HepG2 (cell line): ENCODE results near the gene PDE3B.

ENCODE experiments used
- BRCA1 ChIP-seq: sonication (generic); formaldehyde crosslinking; IDR thresholded peaks from 2 replicates; pipeline ENCODE4 v1.4.0; 2020; ENCODE audit warnings: missing genetic modification reagents
- FOSL2 ChIP-seq: sonication (generic); formaldehyde crosslinking; IDR thresholded peaks from 2 replicates; pipeline ENCODE4 v1.4.0; 2020; ENCODE audit warnings: missing genetic modification reagents
- FOXJ3 ChIP-seq: sonication (generic); formaldehyde crosslinking; IDR thresholded peaks from 2 replicates; pipeline ENCODE4 v1.4.0; 2020; ENCODE audit warnings: missing genetic modification reagents, mild to moderate bottlenecking, borderline replicate concordance
- FOXK2 ChIP-seq: fragments of 450-650 bp; IDR thresholded peaks from 2 replicates; pipeline ENCODE4 v1.6.1; 2016
- FOXM1 ChIP-seq: sonication (generic); formaldehyde crosslinking; IDR thresholded peaks from 2 replicates; pipeline ENCODE4 v1.5.0; 2020; ENCODE audit warnings: missing genetic modification reagents
- GATAD1 ChIP-seq: IDR thresholded peaks from 2 replicates; pipeline ENCODE4 v1.6.1; 2016; ENCODE audit warnings: missing genetic modification reagents, missing compliant biosample characterization
- POLR2AphosphoS5 ChIP-seq: IDR thresholded peaks from 2 replicates; pipeline ENCODE4 v1.6.1; 2012; ENCODE audit warnings: low read depth, low read length
- TF ChIP-seq, protein P1 (sequence below): sonication (generic); formaldehyde crosslinking; conservative IDR thresholded peaks from 2 replicates; pipeline ENCODE4 v1.8.1; 2023; ENCODE audit warnings: missing genetic modification reagents
- TF ChIP-seq, protein P2 (sequence below): sonication (generic); formaldehyde crosslinking; IDR thresholded peaks from 2 replicates; pipeline ENCODE4 v1.4.0; 2020; ENCODE audit warnings: missing genetic modification reagents
- TF ChIP-seq, protein P3 (sequence below): sonication (generic); formaldehyde crosslinking; IDR thresholded peaks from 2 replicates; pipeline ENCODE4 v1.5.0; 2020; ENCODE audit warnings: mild to moderate bottlenecking, missing genetic modification reagents, moderate library complexity
- TF ChIP-seq, protein P4 (sequence below): sonication (generic); formaldehyde crosslinking; IDR thresholded peaks from 2 replicates; pipeline ENCODE4 v1.5.0; 2020; ENCODE audit warnings: mild to moderate bottlenecking, missing genetic modification reagents

DNA sequence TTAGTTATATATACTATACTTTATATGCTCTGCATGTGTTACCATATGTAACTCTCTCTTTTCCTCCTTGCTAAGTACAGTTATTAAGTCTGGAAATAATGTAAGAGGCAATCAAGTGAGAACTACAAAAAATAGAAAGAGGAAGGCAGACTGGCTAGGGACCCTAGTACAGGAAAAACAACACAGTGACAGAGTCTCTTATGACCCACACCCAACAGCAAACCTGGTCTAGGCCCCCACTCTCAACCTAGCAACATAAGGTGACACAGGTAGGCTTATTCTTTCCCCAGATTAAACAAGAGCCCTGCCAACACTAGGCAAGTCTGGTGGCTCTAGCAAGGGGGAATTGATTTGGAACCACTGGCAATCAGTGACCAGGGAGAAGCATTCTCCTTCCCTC, 132.3 kb downstream of the PDE3B start:
- TF ChIP-seq FOXK2: no peak
- TF ChIP-seq BRCA1: no peak
- no peak for TF ChIP-seq FOXM1 (CRISPR knock-in tag)
- TF ChIP-seq, protein P1, sequence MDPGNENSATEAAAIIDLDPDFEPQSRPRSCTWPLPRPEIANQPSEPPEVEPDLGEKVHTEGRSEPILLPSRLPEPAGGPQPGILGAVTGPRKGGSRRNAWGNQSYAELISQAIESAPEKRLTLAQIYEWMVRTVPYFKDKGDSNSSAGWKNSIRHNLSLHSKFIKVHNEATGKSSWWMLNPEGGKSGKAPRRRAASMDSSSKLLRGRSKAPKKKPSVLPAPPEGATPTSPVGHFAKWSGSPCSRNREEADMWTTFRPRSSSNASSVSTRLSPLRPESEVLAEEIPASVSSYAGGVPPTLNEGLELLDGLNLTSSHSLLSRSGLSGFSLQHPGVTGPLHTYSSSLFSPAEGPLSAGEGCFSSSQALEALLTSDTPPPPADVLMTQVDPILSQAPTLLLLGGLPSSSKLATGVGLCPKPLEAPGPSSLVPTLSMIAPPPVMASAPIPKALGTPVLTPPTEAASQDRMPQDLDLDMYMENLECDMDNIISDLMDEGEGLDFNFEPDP (CRISPR knock-in tag): no peak
- no peak for TF ChIP-seq POLR2AphosphoS5
- TF ChIP-seq, protein P2, sequence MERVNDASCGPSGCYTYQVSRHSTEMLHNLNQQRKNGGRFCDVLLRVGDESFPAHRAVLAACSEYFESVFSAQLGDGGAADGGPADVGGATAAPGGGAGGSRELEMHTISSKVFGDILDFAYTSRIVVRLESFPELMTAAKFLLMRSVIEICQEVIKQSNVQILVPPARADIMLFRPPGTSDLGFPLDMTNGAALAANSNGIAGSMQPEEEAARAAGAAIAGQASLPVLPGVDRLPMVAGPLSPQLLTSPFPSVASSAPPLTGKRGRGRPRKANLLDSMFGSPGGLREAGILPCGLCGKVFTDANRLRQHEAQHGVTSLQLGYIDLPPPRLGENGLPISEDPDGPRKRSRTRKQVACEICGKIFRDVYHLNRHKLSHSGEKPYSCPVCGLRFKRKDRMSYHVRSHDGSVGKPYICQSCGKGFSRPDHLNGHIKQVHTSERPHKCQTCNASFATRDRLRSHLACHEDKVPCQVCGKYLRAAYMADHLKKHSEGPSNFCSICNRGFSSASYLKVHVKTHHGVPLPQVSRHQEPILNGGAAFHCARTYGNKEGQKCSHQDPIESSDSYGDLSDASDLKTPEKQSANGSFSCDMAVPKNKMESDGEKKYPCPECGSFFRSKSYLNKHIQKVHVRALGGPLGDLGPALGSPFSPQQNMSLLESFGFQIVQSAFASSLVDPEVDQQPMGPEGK (CRISPR knock-in tag): no peak
- no peak for TF ChIP-seq FOXJ3 (CRISPR knock-in tag)
- TF ChIP-seq, protein P3, sequence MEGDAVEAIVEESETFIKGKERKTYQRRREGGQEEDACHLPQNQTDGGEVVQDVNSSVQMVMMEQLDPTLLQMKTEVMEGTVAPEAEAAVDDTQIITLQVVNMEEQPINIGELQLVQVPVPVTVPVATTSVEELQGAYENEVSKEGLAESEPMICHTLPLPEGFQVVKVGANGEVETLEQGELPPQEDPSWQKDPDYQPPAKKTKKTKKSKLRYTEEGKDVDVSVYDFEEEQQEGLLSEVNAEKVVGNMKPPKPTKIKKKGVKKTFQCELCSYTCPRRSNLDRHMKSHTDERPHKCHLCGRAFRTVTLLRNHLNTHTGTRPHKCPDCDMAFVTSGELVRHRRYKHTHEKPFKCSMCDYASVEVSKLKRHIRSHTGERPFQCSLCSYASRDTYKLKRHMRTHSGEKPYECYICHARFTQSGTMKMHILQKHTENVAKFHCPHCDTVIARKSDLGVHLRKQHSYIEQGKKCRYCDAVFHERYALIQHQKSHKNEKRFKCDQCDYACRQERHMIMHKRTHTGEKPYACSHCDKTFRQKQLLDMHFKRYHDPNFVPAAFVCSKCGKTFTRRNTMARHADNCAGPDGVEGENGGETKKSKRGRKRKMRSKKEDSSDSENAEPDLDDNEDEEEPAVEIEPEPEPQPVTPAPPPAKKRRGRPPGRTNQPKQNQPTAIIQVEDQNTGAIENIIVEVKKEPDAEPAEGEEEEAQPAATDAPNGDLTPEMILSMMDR (CRISPR knock-in tag): no peak
- TF ChIP-seq GATAD1 (CRISPR knock-in tag): no peak
- no peak for TF ChIP-seq FOSL2
- TF ChIP-seq, protein P4, sequence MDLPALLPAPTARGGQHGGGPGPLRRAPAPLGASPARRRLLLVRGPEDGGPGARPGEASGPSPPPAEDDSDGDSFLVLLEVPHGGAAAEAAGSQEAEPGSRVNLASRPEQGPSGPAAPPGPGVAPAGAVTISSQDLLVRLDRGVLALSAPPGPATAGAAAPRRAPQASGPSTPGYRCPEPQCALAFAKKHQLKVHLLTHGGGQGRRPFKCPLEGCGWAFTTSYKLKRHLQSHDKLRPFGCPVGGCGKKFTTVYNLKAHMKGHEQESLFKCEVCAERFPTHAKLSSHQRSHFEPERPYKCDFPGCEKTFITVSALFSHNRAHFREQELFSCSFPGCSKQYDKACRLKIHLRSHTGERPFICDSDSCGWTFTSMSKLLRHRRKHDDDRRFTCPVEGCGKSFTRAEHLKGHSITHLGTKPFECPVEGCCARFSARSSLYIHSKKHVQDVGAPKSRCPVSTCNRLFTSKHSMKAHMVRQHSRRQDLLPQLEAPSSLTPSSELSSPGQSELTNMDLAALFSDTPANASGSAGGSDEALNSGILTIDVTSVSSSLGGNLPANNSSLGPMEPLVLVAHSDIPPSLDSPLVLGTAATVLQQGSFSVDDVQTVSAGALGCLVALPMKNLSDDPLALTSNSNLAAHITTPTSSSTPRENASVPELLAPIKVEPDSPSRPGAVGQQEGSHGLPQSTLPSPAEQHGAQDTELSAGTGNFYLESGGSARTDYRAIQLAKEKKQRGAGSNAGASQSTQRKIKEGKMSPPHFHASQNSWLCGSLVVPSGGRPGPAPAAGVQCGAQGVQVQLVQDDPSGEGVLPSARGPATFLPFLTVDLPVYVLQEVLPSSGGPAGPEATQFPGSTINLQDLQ (CRISPR knock-in tag): no peak
